ENCODE results near the gene TH.

TH gene

DNA sequence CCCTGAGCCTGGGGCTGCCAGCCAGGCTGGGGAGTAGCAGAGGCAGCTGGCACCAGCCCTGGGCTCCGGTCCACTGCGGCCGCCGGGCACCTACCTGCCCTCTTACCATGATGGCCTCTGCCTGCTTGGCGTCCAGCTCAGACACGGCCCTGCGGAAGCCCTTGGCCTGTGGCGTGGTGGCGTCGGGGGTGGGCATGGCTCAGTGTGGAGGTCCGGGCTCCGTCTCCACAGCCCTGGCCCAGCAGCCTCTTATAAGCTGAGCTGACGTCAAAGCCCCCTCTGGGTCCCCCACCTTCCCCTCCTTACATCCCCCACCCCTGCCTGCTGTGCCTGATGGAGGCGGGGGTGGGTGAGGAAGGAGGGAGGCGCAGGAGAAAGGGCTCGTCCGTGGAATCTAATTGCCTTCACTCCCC, at the start of gene TH:
TSS of gene TH (minus strand) at position 225 of the 413 bp plus-strand sequence. CDS start at position 196, 29 bp downstream.
- Histone ChIP-seq H3K4me3 (ENCODE audit: low read depth, low read length) (no peak within 1 kb of the TSS), H3K27me3 (replicated peaks) (peaks cover 3% of the 10 kb centered on the region), H3K36me3 (replicated peaks) (no peaks in the 10 kb centered on the region), H3K27ac (no peak within 1 kb of the TSS)
- in situ Hi-C loops (cut with HindIII; ENCODE audit: low pct_ligation_motif_present, low sequenced_read_pairs) = no loop called here
- TF ChIP-seq, protein P1, sequence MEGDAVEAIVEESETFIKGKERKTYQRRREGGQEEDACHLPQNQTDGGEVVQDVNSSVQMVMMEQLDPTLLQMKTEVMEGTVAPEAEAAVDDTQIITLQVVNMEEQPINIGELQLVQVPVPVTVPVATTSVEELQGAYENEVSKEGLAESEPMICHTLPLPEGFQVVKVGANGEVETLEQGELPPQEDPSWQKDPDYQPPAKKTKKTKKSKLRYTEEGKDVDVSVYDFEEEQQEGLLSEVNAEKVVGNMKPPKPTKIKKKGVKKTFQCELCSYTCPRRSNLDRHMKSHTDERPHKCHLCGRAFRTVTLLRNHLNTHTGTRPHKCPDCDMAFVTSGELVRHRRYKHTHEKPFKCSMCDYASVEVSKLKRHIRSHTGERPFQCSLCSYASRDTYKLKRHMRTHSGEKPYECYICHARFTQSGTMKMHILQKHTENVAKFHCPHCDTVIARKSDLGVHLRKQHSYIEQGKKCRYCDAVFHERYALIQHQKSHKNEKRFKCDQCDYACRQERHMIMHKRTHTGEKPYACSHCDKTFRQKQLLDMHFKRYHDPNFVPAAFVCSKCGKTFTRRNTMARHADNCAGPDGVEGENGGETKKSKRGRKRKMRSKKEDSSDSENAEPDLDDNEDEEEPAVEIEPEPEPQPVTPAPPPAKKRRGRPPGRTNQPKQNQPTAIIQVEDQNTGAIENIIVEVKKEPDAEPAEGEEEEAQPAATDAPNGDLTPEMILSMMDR (IDR thresholded peaks at IDR 0.05; ENCODE audit: low read depth, low read length, missing control alignments) = no peak
- no peak for DNase-seq

DNA sequence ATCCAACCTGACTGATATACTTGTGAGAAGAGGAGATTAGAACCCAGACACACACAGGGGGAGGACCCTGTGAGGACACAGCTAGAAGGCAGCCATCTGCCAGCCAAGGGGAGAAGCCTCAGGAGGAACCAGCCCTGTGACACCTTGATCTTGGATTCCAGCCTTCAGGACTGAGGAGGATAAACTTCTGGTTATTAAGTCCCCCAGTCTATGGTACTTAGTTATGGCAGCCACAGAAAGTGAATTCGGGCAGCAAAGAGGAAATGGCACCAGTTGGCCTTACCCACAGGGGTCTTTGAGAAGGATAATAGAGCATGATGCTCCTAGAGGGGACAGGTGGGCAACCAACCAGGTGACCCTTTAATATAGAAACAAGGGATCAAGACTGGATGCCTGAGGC, 49.4 kb upstream of the TH start:
- Histone ChIP-seq H3K27me3 (replicated peaks) (peaks cover 14% of the 10 kb centered on the region), H3K4me3 (ENCODE audit: low read depth, low read length) (no peak overlapping the region), H3K36me3 (replicated peaks) (no peaks in the 10 kb centered on the region), H3K27ac (no peak overlapping the region)
- TF ChIP-seq, protein P1 (IDR thresholded peaks at IDR 0.05; ENCODE audit: low read depth, low read length, missing control alignments) = no peak
- in situ Hi-C loops (cut with HindIII; ENCODE audit: low pct_ligation_motif_present, low sequenced_read_pairs) = no loop called here
- no peak for DNase-seq

DNA sequence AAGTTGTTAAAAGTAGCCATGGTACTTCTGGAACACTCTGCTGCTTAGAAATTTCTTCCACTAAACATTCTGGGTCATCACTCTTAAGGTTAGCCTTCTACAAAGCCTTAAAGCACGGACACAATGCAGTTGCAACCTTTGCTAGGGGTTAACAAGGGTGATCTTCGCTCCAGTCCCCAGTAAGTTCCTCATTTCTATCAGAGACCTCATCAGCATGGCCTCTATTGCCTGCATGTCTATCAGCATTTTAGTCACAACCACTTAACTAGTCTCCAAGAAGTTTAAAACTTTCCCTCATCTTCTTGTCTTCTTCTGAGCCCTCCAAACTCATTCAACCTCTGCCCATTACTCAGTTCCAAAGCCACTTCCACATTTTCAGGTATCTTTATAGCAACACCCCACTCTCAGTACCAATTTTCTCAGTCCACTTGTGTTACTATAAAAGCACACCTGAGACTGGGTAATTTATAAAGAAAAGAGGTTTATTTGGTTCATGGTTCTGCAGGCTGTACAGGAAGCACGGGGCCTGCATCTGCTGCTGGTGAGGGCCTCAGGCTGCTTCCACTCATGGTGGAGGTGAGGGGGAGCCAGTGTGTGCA, 48.7 kb upstream of the TH start:
- DNase-seq = no peak
- TF ChIP-seq, protein P1 (IDR thresholded peaks at IDR 0.05; ENCODE audit: low read depth, low read length, missing control alignments) = no peak
- in situ Hi-C loops (cut with HindIII; ENCODE audit: low pct_ligation_motif_present, low sequenced_read_pairs) = no loop called here
- H3K4me3 ChIP-seq (ENCODE audit: low read depth, low read length) = no peak overlapping the region
- no peaks in the 10 kb centered on the region for H3K36me3 ChIP-seq (replicated peaks)
- peaks cover 14% of the 10 kb centered on the region for H3K27me3 ChIP-seq (replicated peaks)
- H3K27ac ChIP-seq = no peak overlapping the region

DNA sequence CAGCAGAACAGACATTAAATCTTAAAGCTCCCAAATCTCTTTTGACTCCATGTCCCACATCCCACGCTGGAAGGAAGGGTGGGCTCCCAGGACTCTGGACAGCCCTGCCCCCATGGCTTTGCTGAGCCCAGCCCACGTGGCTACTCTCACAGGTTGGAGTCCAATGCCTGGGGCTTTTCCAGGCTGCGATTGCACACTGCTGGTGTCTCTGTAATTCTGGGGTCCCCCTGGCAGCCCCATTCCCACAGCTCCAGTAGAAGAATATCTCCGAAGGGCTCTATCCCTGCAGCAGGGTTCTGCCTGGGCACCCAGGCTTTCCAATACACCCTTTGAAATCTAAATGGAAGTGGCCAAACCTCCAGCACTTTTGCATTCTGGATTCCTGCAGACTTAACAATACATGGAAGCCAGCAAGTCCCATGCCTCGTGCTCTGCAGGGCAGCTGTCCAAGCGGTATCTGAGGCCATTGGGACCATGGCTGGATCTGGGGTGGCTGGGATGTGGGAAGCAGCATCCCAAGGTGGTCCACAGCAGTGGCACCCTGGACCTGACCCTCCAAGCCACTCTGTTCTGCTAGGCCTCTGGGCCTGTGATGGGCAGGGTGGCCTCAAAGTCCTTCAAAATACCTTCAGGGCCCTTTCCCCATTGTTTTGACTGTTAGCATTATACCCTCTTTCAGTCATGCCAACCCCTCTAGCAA, 47.9 kb upstream of the TH start:
- Histone ChIP-seq H3K36me3 (replicated peaks) (no peaks in the 10 kb centered on the region), H3K27me3 (replicated peaks) (peaks cover 14% of the 10 kb centered on the region), H3K4me3 (ENCODE audit: low read depth, low read length) (no peak overlapping the region), H3K27ac (no peak overlapping the region)
- in situ Hi-C loops (cut with HindIII; ENCODE audit: low pct_ligation_motif_present, low sequenced_read_pairs) = no loop called here
- TF ChIP-seq, protein P1 (IDR thresholded peaks at IDR 0.05; ENCODE audit: low read depth, low read length, missing control alignments) = no peak
- no peak for DNase-seq

DNA sequence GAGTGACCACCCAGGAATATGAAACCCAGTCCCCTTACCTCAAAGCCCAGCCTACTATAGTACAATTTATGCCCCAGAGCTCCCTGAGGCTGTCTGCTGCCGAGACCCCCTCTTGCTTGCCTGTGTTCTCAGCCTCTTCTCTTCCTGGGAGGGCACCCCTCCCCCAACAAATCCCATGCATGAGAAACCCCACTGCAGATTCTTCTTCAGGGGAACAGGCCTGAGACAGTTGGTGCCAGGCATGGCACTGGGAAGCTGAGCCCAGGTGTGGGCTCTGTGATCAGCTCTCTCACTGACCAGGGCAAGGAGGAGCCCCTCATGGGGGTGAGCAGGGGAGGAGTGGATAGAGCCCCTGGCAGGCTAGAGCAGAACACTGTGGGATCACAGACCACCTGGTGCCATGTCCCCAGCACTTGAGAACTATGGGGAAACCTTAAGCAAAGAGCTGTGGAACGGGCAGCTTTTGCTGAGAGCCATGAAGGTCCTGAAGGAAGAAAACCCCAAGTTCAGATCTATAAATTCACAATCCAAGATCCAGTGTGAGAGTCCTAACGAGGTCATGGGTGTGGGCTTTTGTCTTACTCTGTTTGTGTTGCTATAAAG, 46.5 kb upstream of the TH start:
- Histone ChIP-seq H3K36me3 (replicated peaks) (no peaks in the 10 kb centered on the region), H3K27ac (no peak overlapping the region), H3K27me3 (replicated peaks) (peaks cover 18% of the 10 kb centered on the region), H3K4me3 (ENCODE audit: low read depth, low read length) (no peak overlapping the region)
- TF ChIP-seq, protein P1 (IDR thresholded peaks at IDR 0.05; ENCODE audit: low read depth, low read length, missing control alignments) = no peak
- in situ Hi-C loops (cut with HindIII; ENCODE audit: low pct_ligation_motif_present, low sequenced_read_pairs) = no loop called here
- no peak for DNase-seq

All from brain microvascular endothelial cell (primary cell).